Uterus (tissue), 2 donors: Measurements from ENCODE around the gene RTP3.

Source experiments
- POLR2A ChIP-seq, 2 donors: fragments of 450-650 bp; IDR thresholded peaks; one replicate each; pipeline ENCODE4 v1.6.1; 2016; ENCODE audit warnings: antibody characterized with exemption in 2 of 2, mild to moderate bottlenecking in 1 of 2, moderate library complexity in 1 of 2
- TF ChIP-seq, protein P1 (sequence below), 4 experiments: fragments of 200-600 bp in 2 of 4; fragments of 450-650 bp in 2 of 4; sonication (generic) in 2 of 4; IDR thresholded peaks; one replicate each; pipeline ENCODE4 v1.5.1; 2016 to 2019; ENCODE audit warnings: antibody characterized with exemption in 4 of 4, mild to moderate bottlenecking in 2 of 4, moderate library complexity in 1 of 4

GRCh38 chr3:46540550-46540949, 42.8 kb downstream of the RTP3 start:
- TF ChIP-seq, protein P1, sequence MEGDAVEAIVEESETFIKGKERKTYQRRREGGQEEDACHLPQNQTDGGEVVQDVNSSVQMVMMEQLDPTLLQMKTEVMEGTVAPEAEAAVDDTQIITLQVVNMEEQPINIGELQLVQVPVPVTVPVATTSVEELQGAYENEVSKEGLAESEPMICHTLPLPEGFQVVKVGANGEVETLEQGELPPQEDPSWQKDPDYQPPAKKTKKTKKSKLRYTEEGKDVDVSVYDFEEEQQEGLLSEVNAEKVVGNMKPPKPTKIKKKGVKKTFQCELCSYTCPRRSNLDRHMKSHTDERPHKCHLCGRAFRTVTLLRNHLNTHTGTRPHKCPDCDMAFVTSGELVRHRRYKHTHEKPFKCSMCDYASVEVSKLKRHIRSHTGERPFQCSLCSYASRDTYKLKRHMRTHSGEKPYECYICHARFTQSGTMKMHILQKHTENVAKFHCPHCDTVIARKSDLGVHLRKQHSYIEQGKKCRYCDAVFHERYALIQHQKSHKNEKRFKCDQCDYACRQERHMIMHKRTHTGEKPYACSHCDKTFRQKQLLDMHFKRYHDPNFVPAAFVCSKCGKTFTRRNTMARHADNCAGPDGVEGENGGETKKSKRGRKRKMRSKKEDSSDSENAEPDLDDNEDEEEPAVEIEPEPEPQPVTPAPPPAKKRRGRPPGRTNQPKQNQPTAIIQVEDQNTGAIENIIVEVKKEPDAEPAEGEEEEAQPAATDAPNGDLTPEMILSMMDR (IDR thresholded peaks at IDR 0.05) = no peak
- no peak for TF ChIP-seq POLR2A (IDR thresholded peaks at IDR 0.05)
